GM19240 (cell line): ENCODE measurements around the gene FLACC1.
"Not testable (repeated sequence)": the region's sequence is repeated elsewhere in the genome, so short reads cannot be mapped to it uniquely, and the experiment has no call there.

Source experiments
- DNase-seq: peaks from one replicate; pipeline ENCODE4 v3.0.0; 2011; ENCODE audit warnings: low spot score; ENCODE audit not compliant: insufficient read length

The FLACC1 gene

GRCh38 chr2:201357221-201357620, at the start of gene FLACC1:
Gene FLACC1 (minus strand): TSS chr2:201357345. CDS start chr2:201351404, 5,941 bp downstream.
- no peak for DNase-seq

- DNase-seq: no peak
Measured at GRCh38 chr2:201406077-201406662, 49.0 kb upstream of the FLACC1 start.

GRCh38 chr2:201404699-201405280, 47.6 kb upstream of the FLACC1 start:
- no peak for DNase-seq

- no peak for DNase-seq
Measured at GRCh38 chr2:201403880-201404279, 46.7 kb upstream of the FLACC1 start.

GRCh38 chr2:201402651-201403562, 45.8 kb upstream of the FLACC1 start:
- no peak for DNase-seq

- no peak for DNase-seq
Measured at GRCh38 chr2:201401815-201402214, 44.7 kb upstream of the FLACC1 start.

- DNase-seq: no peak
Measured at GRCh38 chr2:201396595-201396994, 39.5 kb upstream of the FLACC1 start.

- no peak for DNase-seq
Measured at GRCh38 chr2:201383136-201383535, 26.0 kb upstream of the FLACC1 start.

GRCh38 chr2:201378496-201379397, 21.6 kb upstream of the FLACC1 start:
- DNase-seq: no peak

- DNase-seq: no peak
Measured at GRCh38 chr2:201377218-201377617, 20.1 kb upstream of the FLACC1 start.

GRCh38 chr2:201369775-201370174, 12.6 kb upstream of the FLACC1 start:
- DNase-seq: no peak

- not testable (repeated sequence) for DNase-seq
Measured at GRCh38 chr2:201369318-201369717, 12.2 kb upstream of the FLACC1 start.

- no peak for DNase-seq
Measured at GRCh38 chr2:201366146-201366545, 9.0 kb upstream of the FLACC1 start.

- DNase-seq: peak; percentile 8
Measured at GRCh38 chr2:201363857-201364560, 6.9 kb upstream of the FLACC1 start.

GRCh38 chr2:201362396-201362795, 5.3 kb upstream of the FLACC1 start:
- DNase-seq: no peak

GRCh38 chr2:201361078-201361733, 4.1 kb upstream of the FLACC1 start:
- DNase-seq: no peak

GRCh38 chr2:201360256-201360655, 3.1 kb upstream of the FLACC1 start:
- DNase-seq: no peak

GRCh38 chr2:201358684-201359083, 1.5 kb upstream of the FLACC1 start:
- no peak for DNase-seq

GRCh38 chr2:201353116-201353515, 4.0 kb downstream of the FLACC1 start:
- DNase-seq: no peak

GRCh38 chr2:201350879-201351278, 6.3 kb downstream of the FLACC1 start:
- no peak for DNase-seq
